Astrocyte (in vitro differentiated cells and primary cell): ENCODE measurements around the gene DNAH6. TPM values are rescaled to one million over a fixed set of nuclear protein-coding genes. Genes with fewer than 3 reads are reported as not detected.

Experiments used
- DNase-seq: peaks from one replicate; pipeline ENCODE4 v3.0.0-alpha.2; 2010; ENCODE audit warnings: low read depth
- FAIRE-seq: peaks from 2 replicates; lab custom pipeline; 2011; peaks lifted over from hg19 to GRCh38; lab: Jason Lieb, UNC
- H2AFZ ChIP-seq: 2 replicates; pipeline ENCODE4 v1.6.0; 2012; ENCODE audit warnings: low read depth, low read length, inconsistent platforms
- H3K27ac ChIP-seq: 2 replicates; pipeline ENCODE4 v1.5.1; 2011; ENCODE audit warnings: low read depth, low read length, inconsistent platforms
- H3K27me3 ChIP-seq: 2 replicates; pipeline ENCODE4 v1.6.0; 2011; ENCODE audit warnings: low read length, inconsistent platforms; ENCODE audit not compliant: insufficient read depth
- H3K36me3 ChIP-seq: 2 replicates; pipeline ENCODE4 v1.5.1; 2011; ENCODE audit warnings: low read length, inconsistent platforms; ENCODE audit not compliant: insufficient read depth
- H3K4me1 ChIP-seq: 2 replicates; pipeline ENCODE4 v1.5.1; 2011; ENCODE audit warnings: low read length, inconsistent platforms; ENCODE audit not compliant: insufficient read depth
- H3K4me2 ChIP-seq: 2 replicates; pipeline ENCODE4 v1.6.0; 2012; ENCODE audit warnings: low read length, inconsistent platforms
- H3K4me3 ChIP-seq: 2 replicates; pipeline ENCODE4 v1.5.1; 2011; ENCODE audit warnings: low read depth, mild to moderate bottlenecking, low read length, inconsistent platforms; ENCODE audit not compliant: insufficient read depth
- H3K79me2 ChIP-seq: 2 replicates; pipeline ENCODE4 v1.6.0; 2012; ENCODE audit warnings: mild to moderate bottlenecking, low read length, inconsistent platforms; ENCODE audit not compliant: insufficient read depth
- H3K9ac ChIP-seq: 2 replicates; pipeline ENCODE4 v1.6.0; 2012; ENCODE audit warnings: mild to moderate bottlenecking, low read length, inconsistent platforms
- H3K9me3 ChIP-seq: 2 replicates; pipeline ENCODE4 v1.5.1; 2012; ENCODE audit warnings: low read depth, mild to moderate bottlenecking, low read length, inconsistent platforms; ENCODE audit not compliant: insufficient read depth
- H4K20me1 ChIP-seq: 2 replicates; pipeline ENCODE4 v1.6.0; 2012; ENCODE audit warnings: low read length, inconsistent platforms; ENCODE audit not compliant: insufficient read depth
- H3K27ac Mint-ChIP-seq: one replicate; pipeline ENCODE4 v1.8.0; 2021; ENCODE audit warnings: mild to moderate bottlenecking, mixed read lengths; ENCODE audit not compliant: unreplicated experiment
- H3K27me3 Mint-ChIP-seq: one replicate; pipeline ENCODE4 v1.8.0; 2021; ENCODE audit warnings: low read depth, mixed read lengths; ENCODE audit not compliant: unreplicated experiment
- H3K36me3 Mint-ChIP-seq: one replicate; pipeline ENCODE4 v1.8.0; 2021; ENCODE audit warnings: low read depth, mixed read lengths; ENCODE audit not compliant: unreplicated experiment
- H3K4me1 Mint-ChIP-seq: one replicate; pipeline ENCODE4 v1.8.0; 2021; ENCODE audit warnings: low read depth, mixed read lengths; ENCODE audit not compliant: unreplicated experiment
- H3K4me3 Mint-ChIP-seq: one replicate; pipeline ENCODE4 v1.8.0; 2021; ENCODE audit warnings: mild to moderate bottlenecking, moderate library complexity, mixed read lengths; ENCODE audit not compliant: unreplicated experiment
- H3K9me3 Mint-ChIP-seq: one replicate; pipeline ENCODE4 v1.8.0; 2021; ENCODE audit warnings: mild to moderate bottlenecking, mixed read lengths; ENCODE audit not compliant: unreplicated experiment
- CTCF ChIP-seq: IDR thresholded peaks from 2 replicates; pipeline ENCODE4 v1.5.1; 2011; ENCODE audit warnings: low read depth, mild to moderate bottlenecking, inconsistent platforms, low read length, moderate library complexity; ENCODE audit not compliant: insufficient read depth
- EZH2 ChIP-seq: IDR thresholded peaks from 2 replicates; pipeline ENCODE4 v1.6.1; 2012; ENCODE audit warnings: mild to moderate bottlenecking, low read length, inconsistent platforms; ENCODE audit not compliant: insufficient read depth
- total RNA-seq: library from RNA; stranded (reverse); gene quantifications from 2 replicates; pipeline ENCODE4 v1.2.1, GENCODE V29; 2021

DNAH6 gene
- total RNA-seq, 1 donor from 2014 or later = 0.20 TPM

- Histone ChIP-seq H3K4me1 (no peaks in the 10 kb centered on the region), H3K27ac (no peak overlapping the region), H3K9ac (no peak overlapping the region), H3K27me3 (no peaks in the 10 kb centered on the region), H3K4me2 (no peak overlapping the region), H3K9me3 (no peaks in the 10 kb centered on the region), H3K4me3 (no peak overlapping the region), H4K20me1 (no peaks in the 10 kb centered on the region), H3K79me2 (no peaks in the 10 kb centered on the region), H3K36me3 (no peaks in the 10 kb centered on the region), H2AFZ (no peak overlapping the region)
- TF ChIP-seq CTCF (no peak), EZH2 (no peak)
- Mint-ChIP-seq H3K9me3 (peaks cover 8% of the 10 kb centered on the region), H3K27me3 (no peaks in the 10 kb centered on the region), H3K36me3 (no peaks in the 10 kb centered on the region), H3K4me3 (no peak overlapping the region), H3K4me1 (no peaks in the 10 kb centered on the region), H3K27ac (no peak overlapping the region)
- FAIRE-seq = peak; percentile 23
- DNase-seq = peak; percentile 6
Measured at GRCh38 chr2:84776011-84776410, 259.7 kb downstream of the DNAH6 start.

GRCh38 chr2:84778911-84779690 lies 262.8 kb downstream of the DNAH6 start:
- no peak overlapping the region for H3K4me3 Mint-ChIP-seq
- no peak overlapping the region for H3K27ac Mint-ChIP-seq
- no peaks in the 10 kb centered on the region for H3K79me2 ChIP-seq

More at GRCh38 chr2:84778911-84779690, 262.8 kb downstream of the DNAH6 start:
- Mint-ChIP-seq H3K9me3 (peaks cover 10% of the 10 kb centered on the region), H3K27me3 (no peaks in the 10 kb centered on the region), H3K36me3 (no peaks in the 10 kb centered on the region), H3K4me1 (no peaks in the 10 kb centered on the region)
- Histone ChIP-seq H2AFZ (no peak overlapping the region), H3K27me3 (no peaks in the 10 kb centered on the region), H3K27ac (no peak overlapping the region), H3K9ac (no peak overlapping the region), H3K36me3 (no peaks in the 10 kb centered on the region), H3K4me1 (no peaks in the 10 kb centered on the region), H3K4me3 (no peak overlapping the region), H3K9me3 (no peaks in the 10 kb centered on the region), H3K4me2 (no peak overlapping the region), H4K20me1 (no peaks in the 10 kb centered on the region)
- no peak for TF ChIP-seq EZH2
- no peak for TF ChIP-seq CTCF
- FAIRE-seq = no peak
- DNase-seq = no peak
